Fibroblast of lung (primary cell): Measurements from ENCODE around the gene SPPL3. TPM values are rescaled to one million over a fixed set of nuclear protein-coding genes. Genes with fewer than 3 reads are reported as not detected.

ENCODE experiments used
- DNase-seq, 2 donors: peaks; one replicate each; pipeline versions ENCODE4 v3.0.0 to v3.0.0-alpha.2; 2010; ENCODE audit warnings: low read depth in 2 of 2
- H2AFZ ChIP-seq: 2 replicates; pipeline ENCODE4 v1.5.1; 2012; ENCODE audit warnings: low read length, control low read depth, inconsistent platforms
- H3K27ac ChIP-seq: 2 replicates; pipeline ENCODE4 v1.5.1; 2011; ENCODE audit warnings: low read length, control low read depth; ENCODE audit not compliant: insufficient read depth
- H3K27me3 ChIP-seq: 2 replicates; pipeline ENCODE4 v1.5.1; 2011; ENCODE audit warnings: mild to moderate bottlenecking, low read length; ENCODE audit not compliant: control insufficient read depth, insufficient read depth
- H3K36me3 ChIP-seq: 2 replicates; pipeline ENCODE4 v1.5.1; 2011; ENCODE audit warnings: low read length; ENCODE audit not compliant: control insufficient read depth, insufficient read depth
- H3K4me1 ChIP-seq: 2 replicates; pipeline ENCODE4 v1.5.1; 2011; ENCODE audit warnings: low read length; ENCODE audit not compliant: control insufficient read depth, insufficient read depth; ENCODE audit errors: extremely low read depth
- H3K4me2 ChIP-seq: 2 replicates; pipeline ENCODE4 v1.5.1; 2011; ENCODE audit warnings: low read length, control low read depth; ENCODE audit not compliant: insufficient read depth; ENCODE audit errors: extremely low read depth
- H3K4me3 ChIP-seq, 4 experiments: fragments of 200-600 bp in 1 of 4; sonication (generic) in 1 of 4; replicated peaks in 1 of 4; 2 replicates each; pipeline ENCODE4 v1.5.1; 2011 to 2016; ENCODE audit warnings: low read length in 4 of 4, low read depth in 3 of 4, mild to moderate bottlenecking in 3 of 4, control low read depth in 2 of 4, inconsistent platforms in 1 of 4, mixed read lengths in 1 of 4; ENCODE audit not compliant: insufficient read depth in 1 of 4; ENCODE audit errors: control extremely low read depth in 1 of 4
- H3K79me2 ChIP-seq: 2 replicates; pipeline ENCODE4 v1.5.1; 2012; ENCODE audit warnings: mild to moderate bottlenecking, low read length, inconsistent platforms; ENCODE audit not compliant: control insufficient read depth, insufficient read depth
- H3K9ac ChIP-seq: 2 replicates; pipeline ENCODE4 v1.5.1; 2011; ENCODE audit warnings: mild to moderate bottlenecking, low read length, control low read depth; ENCODE audit not compliant: insufficient read depth
- H3K9me3 ChIP-seq: 2 replicates; pipeline ENCODE4 v1.5.1; 2012; ENCODE audit warnings: low read depth, low read length; ENCODE audit not compliant: control insufficient read depth, insufficient read depth
- H4K20me1 ChIP-seq: 2 replicates; pipeline ENCODE4 v1.5.1; 2011; ENCODE audit warnings: low read length; ENCODE audit not compliant: control insufficient read depth, insufficient read depth; ENCODE audit errors: extremely low read depth
- EZH2 ChIP-seq: IDR thresholded peaks from 2 replicates; pipeline ENCODE4 v1.5.1; 2012; ENCODE audit warnings: low read length, control low read depth, mild to moderate bottlenecking; ENCODE audit errors: missing control alignments
- polyA plus RNA-seq, 2 donors: library from polyadenylated mRNA; depleted of rRNA in 1 of 2; stranded (reverse) in 1 of 2; unstranded in 1 of 2; fragments of >200 nt; gene quantifications; 2 replicates each; pipeline ENCODE4 v1.2.1, GENCODE V29; 2011 to 2012; ENCODE audit warnings: missing spikeins in 1 of 2
- total RNA-seq: library from RNA; depleted of rRNA; stranded (reverse); fragments of >200 nt; gene quantifications from 2 replicates; pipeline ENCODE4 v1.2.1, GENCODE V29; 2014
- TF ChIP-seq, protein P1 (sequence below), 2 donors: IDR thresholded peaks in 1 of 2; conservative IDR thresholded peaks in 1 of 2; 1 replicate in 1 of 2; 2 replicates in 1 of 2; pipeline ENCODE4 v1.5.1; 2011 to 2012; ENCODE audit warnings: low read length in 2 of 2, control low read depth in 1 of 2, inconsistent platforms in 1 of 2, low read depth in 1 of 2, mild to moderate bottlenecking in 1 of 2

The SPPL3 gene
- total and polyA plus RNA-seq, 2 donors (not counting 1 experiment from before 2014, with no cell fraction given) = 7.1 to 41.4 TPM

DNA sequence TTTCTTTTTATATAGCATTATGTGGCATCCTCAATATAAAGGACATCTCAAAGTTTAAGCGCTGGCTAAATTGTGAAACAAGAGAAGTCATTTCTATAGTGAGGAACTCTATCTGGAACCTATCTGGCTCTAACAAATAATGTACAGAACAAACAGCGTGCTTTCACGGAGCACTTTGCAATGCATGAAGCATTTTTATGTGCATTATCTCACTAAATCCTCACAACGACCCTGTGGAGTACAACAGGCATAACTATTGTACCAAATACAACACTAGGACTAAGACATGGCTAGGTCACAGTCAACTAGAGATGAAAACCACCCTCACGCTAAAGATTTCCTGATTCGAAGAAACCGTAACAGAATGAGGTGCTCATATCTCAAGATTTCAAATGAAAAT, 8.6 kb downstream of the SPPL3 start:
- no peak overlapping the region for H3K27ac ChIP-seq
- H4K20me1 ChIP-seq = no peaks in the 10 kb centered on the region
- H3K9me3 ChIP-seq = no peaks in the 10 kb centered on the region
- no peaks in the 10 kb centered on the region for H3K36me3 ChIP-seq
- no peaks in the 10 kb centered on the region for H3K27me3 ChIP-seq
- no peak overlapping the region for H2AFZ ChIP-seq
- TF ChIP-seq EZH2 = no peak
- TF ChIP-seq, protein P1, sequence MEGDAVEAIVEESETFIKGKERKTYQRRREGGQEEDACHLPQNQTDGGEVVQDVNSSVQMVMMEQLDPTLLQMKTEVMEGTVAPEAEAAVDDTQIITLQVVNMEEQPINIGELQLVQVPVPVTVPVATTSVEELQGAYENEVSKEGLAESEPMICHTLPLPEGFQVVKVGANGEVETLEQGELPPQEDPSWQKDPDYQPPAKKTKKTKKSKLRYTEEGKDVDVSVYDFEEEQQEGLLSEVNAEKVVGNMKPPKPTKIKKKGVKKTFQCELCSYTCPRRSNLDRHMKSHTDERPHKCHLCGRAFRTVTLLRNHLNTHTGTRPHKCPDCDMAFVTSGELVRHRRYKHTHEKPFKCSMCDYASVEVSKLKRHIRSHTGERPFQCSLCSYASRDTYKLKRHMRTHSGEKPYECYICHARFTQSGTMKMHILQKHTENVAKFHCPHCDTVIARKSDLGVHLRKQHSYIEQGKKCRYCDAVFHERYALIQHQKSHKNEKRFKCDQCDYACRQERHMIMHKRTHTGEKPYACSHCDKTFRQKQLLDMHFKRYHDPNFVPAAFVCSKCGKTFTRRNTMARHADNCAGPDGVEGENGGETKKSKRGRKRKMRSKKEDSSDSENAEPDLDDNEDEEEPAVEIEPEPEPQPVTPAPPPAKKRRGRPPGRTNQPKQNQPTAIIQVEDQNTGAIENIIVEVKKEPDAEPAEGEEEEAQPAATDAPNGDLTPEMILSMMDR (conservative IDR thresholded peaks at IDR 0.05 in 1 of 2, IDR thresholded peaks at IDR 0.05 in 1 of 2; ENCODE audit: low read depth in 1 of 2, low read length in 2 of 2) = no peak
- H3K4me3 ChIP-seq = no peak overlapping the region
- H3K4me1 ChIP-seq = no peaks in the 10 kb centered on the region
- H3K9ac ChIP-seq = no peak overlapping the region
- no peak for DNase-seq
- no peak overlapping the region for H3K4me2 ChIP-seq
- peaks cover 26% of the 10 kb centered on the region for H3K79me2 ChIP-seq

DNA sequence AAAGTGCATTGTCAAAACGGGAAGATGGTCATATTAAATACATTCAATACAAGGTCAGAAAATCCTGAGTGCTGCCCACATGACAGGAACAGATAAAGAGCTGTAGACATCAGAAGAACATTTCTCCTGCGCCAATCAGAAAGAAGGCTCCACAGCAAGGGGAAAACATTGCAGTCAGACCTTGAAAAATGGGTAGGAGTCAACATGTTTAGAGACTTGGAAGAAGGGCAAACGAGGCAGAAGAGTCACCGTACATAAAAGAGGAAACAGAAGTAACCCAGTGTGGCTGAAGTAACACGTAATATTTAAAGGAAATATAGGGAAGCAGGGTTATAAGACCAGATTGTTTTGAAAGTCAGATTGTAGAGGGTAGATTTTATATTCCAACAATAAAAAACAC, 11.9 kb downstream of the SPPL3 start:
- H3K4me2 ChIP-seq = no peak overlapping the region
- no peaks in the 10 kb centered on the region for H4K20me1 ChIP-seq
- H3K79me2 ChIP-seq = peaks cover 14% of the 10 kb centered on the region
- H3K4me1 ChIP-seq = no peaks in the 10 kb centered on the region
- no peaks in the 10 kb centered on the region for H3K9me3 ChIP-seq
- no peak overlapping the region for H3K4me3 ChIP-seq
- DNase-seq = no peak
- no peak overlapping the region for H2AFZ ChIP-seq
- H3K27ac ChIP-seq = no peak overlapping the region
- no peaks in the 10 kb centered on the region for H3K27me3 ChIP-seq
- TF ChIP-seq, protein P1 (conservative IDR thresholded peaks at IDR 0.05 in 1 of 2, IDR thresholded peaks at IDR 0.05 in 1 of 2; ENCODE audit: low read depth in 1 of 2, low read length in 2 of 2) = no peak
- no peak for TF ChIP-seq EZH2
- H3K9ac ChIP-seq = no peak overlapping the region
- H3K36me3 ChIP-seq = no peaks in the 10 kb centered on the region

GRCh38 chr12:120890963-120891362, 13.2 kb downstream of the SPPL3 start:
- no peaks in the 10 kb centered on the region for H3K9me3 ChIP-seq
- peak in 1 of 2 donors; percentile 16 for DNase-seq
- no peaks in the 10 kb centered on the region for H3K4me1 ChIP-seq
- H3K27me3 ChIP-seq = no peaks in the 10 kb centered on the region
- H2AFZ ChIP-seq = no peak overlapping the region
- H3K36me3 ChIP-seq = no peaks in the 10 kb centered on the region
- H3K79me2 ChIP-seq = peaks cover 17% of the 10 kb centered on the region
- no peak overlapping the region for H3K27ac ChIP-seq
- TF ChIP-seq, protein P1 (conservative IDR thresholded peaks at IDR 0.05 in 1 of 2, IDR thresholded peaks at IDR 0.05 in 1 of 2; ENCODE audit: low read depth in 1 of 2, low read length in 2 of 2) = no peak
- TF ChIP-seq EZH2 = no peak
- no peak overlapping the region for H3K4me2 ChIP-seq
- H3K9ac ChIP-seq = no peak overlapping the region
- no peak overlapping the region for H3K4me3 ChIP-seq
- no peaks in the 10 kb centered on the region for H4K20me1 ChIP-seq
